HepG2 (cell line): ENCODE results near the gene PTEN. TPM values are rescaled to one million over a fixed set of nuclear protein-coding genes. Genes with fewer than 3 reads are reported as not detected.

ENCODE experiments used
- ATAC-seq: fragments of 200-7000 bp; cut with Tn5 transposase; 3 replicates; pipeline ENCODE4 v1.9.1; 2020; ENCODE audit warnings: mild to moderate bottlenecking, moderate library complexity
- BruUV-seq: library from RNA; stranded (reverse); fragments of 400-500 nt; replicated peaks from 2 replicates; lab custom pipeline; 2021; lab: Mats Ljungman, UMichigan
- CTCF ChIA-PET: fragments of 300-600 bp; formaldehyde crosslinking; extraction: SDS; loops from one replicate; lab custom pipeline; 2021; ENCODE audit warnings: low total read pairs, inconsistent platforms, low intra/inter-chr PET ratio; lab: Yijun Ruan, JAX
- POLR2A ChIA-PET: fragments of 350-600 bp; sonication (Branson Sonifier 250); formaldehyde crosslinking; loops from one replicate; lab custom pipeline; 2020; ENCODE audit warnings: antibody characterized with exemption, inconsistent platforms; lab: Yijun Ruan, JAX
- DNase-seq: peaks from one replicate; pipeline ENCODE4 v3.0.0-alpha.2; 2015; ENCODE audit warnings: low spot score
- FAIRE-seq: peaks from 3 replicates; lab custom pipeline; 2011; peaks lifted over from hg19 to GRCh38; lab: Jason Lieb, UNC
- H2AFZ ChIP-seq: one replicate; pipeline ENCODE4 v1.6.1; 2011; ENCODE audit warnings: low read length, inconsistent platforms
- H3K27ac ChIP-seq: fragments of 300-600 bp; 3 replicates; pipeline ENCODE4 v1.8.0; 2011; ENCODE audit warnings: mixed run types, mild to moderate bottlenecking, mixed read lengths, low read length, inconsistent platforms; ENCODE audit not compliant: insufficient read depth; ENCODE audit errors: extremely low read length
- H3K27me3 ChIP-seq, 2 experiments: fragments of 200-600 bp in 1 of 2; 2 replicates in 1 of 2; 3 replicates in 1 of 2; pipeline versions ENCODE4 v1.6.0 to v1.8.0; 2011; ENCODE audit warnings: low read length in 2 of 2, mild to moderate bottlenecking in 2 of 2, moderate library complexity in 2 of 2, inconsistent platforms in 1 of 2; ENCODE audit not compliant: insufficient read depth in 2 of 2, control insufficient read depth in 1 of 2
- H3K36me3 ChIP-seq, 2 experiments: fragments of 200-600 bp in 1 of 2; replicated peaks in 1 of 2; 2 replicates in 1 of 2; 3 replicates in 1 of 2; pipeline versions ENCODE4 v1.5.1 to v1.8.0; 2011; ENCODE audit warnings: low read length in 2 of 2, inconsistent platforms in 1 of 2; ENCODE audit not compliant: insufficient read depth in 2 of 2, control insufficient read depth in 1 of 2
- H3K4me1 ChIP-seq: 2 replicates; pipeline ENCODE4 v1.5.1; 2012; ENCODE audit warnings: low read length, inconsistent platforms; ENCODE audit not compliant: insufficient read depth
- H3K4me2 ChIP-seq: 2 replicates; pipeline ENCODE4 v1.6.0; 2011; ENCODE audit warnings: low read depth, low read length, inconsistent platforms
- H3K4me3 ChIP-seq, 3 experiments: fragments of 200-600 bp in 1 of 3; sonication (generic), shearing (Covaris generic) in 1 of 3; replicated peaks in 1 of 3; 2 replicates each; pipeline ENCODE4 v1.5.1; 2011 to 2016; ENCODE audit warnings: low read length in 3 of 3, inconsistent platforms in 2 of 3, low read depth in 2 of 3, mild to moderate bottlenecking in 2 of 3, control low read depth in 1 of 3, mixed read lengths in 1 of 3; ENCODE audit not compliant: insufficient read depth in 1 of 3
- H3K79me2 ChIP-seq: one replicate; pipeline ENCODE4 v1.6.1; 2011; ENCODE audit warnings: low read length, inconsistent platforms; ENCODE audit not compliant: insufficient read depth
- H3K9ac ChIP-seq: 2 replicates; pipeline ENCODE4 v1.6.0; 2011; ENCODE audit warnings: mild to moderate bottlenecking, low read depth, low read length, inconsistent platforms; ENCODE audit not compliant: insufficient read depth
- H3K9me3 ChIP-seq: 2 replicates; pipeline ENCODE4 v1.5.1; 2012; ENCODE audit warnings: mild to moderate bottlenecking, low read length
- H4K20me1 ChIP-seq: 2 replicates; pipeline ENCODE4 v1.6.0; 2011; ENCODE audit warnings: inconsistent platforms, mild to moderate bottlenecking, low read length, moderate library complexity; ENCODE audit not compliant: insufficient read depth
- HOXA3 ChIP-seq: sonication (generic); formaldehyde crosslinking; IDR thresholded peaks from 2 replicates; pipeline ENCODE4 v1.5.0; 2020; ENCODE audit warnings: missing genetic modification reagents
- MBD4 ChIP-seq: IDR thresholded peaks from 2 replicates; pipeline ENCODE4 v1.6.1; 2012; ENCODE audit warnings: low read length, inconsistent platforms, borderline replicate concordance
- MTF1 ChIP-seq: sonication (generic); formaldehyde crosslinking; IDR thresholded peaks from 2 replicates; pipeline ENCODE4 v1.5.0; 2020; ENCODE audit warnings: missing genetic modification reagents
- NFIC ChIP-seq: IDR thresholded peaks from 2 replicates; pipeline ENCODE4 v1.6.1; 2012; ENCODE audit warnings: mild to moderate bottlenecking, low read length, inconsistent platforms
- PRDM15 ChIP-seq: sonication (generic); formaldehyde crosslinking; IDR thresholded peaks from 2 replicates; pipeline ENCODE4 v1.4.0; 2020; ENCODE audit warnings: missing genetic modification reagents
- SCMH1 ChIP-seq: sonication (generic); formaldehyde crosslinking; IDR thresholded peaks from 2 replicates; pipeline ENCODE4 v1.9.0; 2021; ENCODE audit warnings: missing genetic modification reagents, mild to moderate bottlenecking, borderline replicate concordance
- ZBED4 ChIP-seq: sonication (generic); formaldehyde crosslinking; IDR thresholded peaks from 2 replicates; pipeline ENCODE4 v1.4.0; 2020; ENCODE audit warnings: missing genetic modification reagents, borderline replicate concordance
- ZBTB8A ChIP-seq: sonication (generic); formaldehyde crosslinking; IDR thresholded peaks from 2 replicates; pipeline ENCODE4 v1.4.0; 2020; ENCODE audit warnings: mild to moderate bottlenecking, low read depth, missing genetic modification reagents, borderline replicate concordance
- ZNF232 ChIP-seq: sonication (generic); formaldehyde crosslinking; IDR thresholded peaks from 2 replicates; pipeline ENCODE4 v1.4.0; 2020; ENCODE audit warnings: missing genetic modification reagents, borderline replicate concordance
- ZNF292 ChIP-seq: sonication (generic); formaldehyde crosslinking; IDR thresholded peaks from 2 replicates; pipeline ENCODE4 v1.8.1; 2022; ENCODE audit warnings: mild to moderate bottlenecking, low read depth, missing genetic modification reagents, borderline replicate concordance
- ZNF468 ChIP-seq: sonication (generic); formaldehyde crosslinking; IDR thresholded peaks from 2 replicates; pipeline ENCODE4 v1.8.0; 2022; ENCODE audit warnings: mild to moderate bottlenecking, moderate library complexity, missing genetic modification reagents
- ZNF703 ChIP-seq: sonication (generic); formaldehyde crosslinking; IDR thresholded peaks from 2 replicates; pipeline ENCODE4 v1.5.1; 2020; ENCODE audit warnings: missing genetic modification reagents, mild to moderate bottlenecking, moderate library complexity, borderline replicate concordance
- WGBS: methylation state at CpG from one replicate; pipeline ENCODE4 v1.1.6; 2017; ENCODE audit warnings: low lambda C conversion rate; 5-methylcytosine and 5-hydroxymethylcytosine counted together
- in situ Hi-C: cut with HindIII; loops from 2 replicates; pipeline ENCODE4 v1.10.0; 2017; ENCODE audit warnings: low pct_unique_long_range_greater_than_20kb; ENCODE audit not compliant: extremely low pct_ligation_motif_present
- intact Hi-C: fragments of 100-400 bp; cut with micrococcal nuclease; formaldehyde crosslinking; loops from one replicate; pipeline ENCODE4 v1.10.0; 2022; ENCODE audit not compliant: unreplicated experiment
- polyA plus RNA-seq, 8 experiments: library from polyadenylated mRNA; depleted of rRNA in 3 of 8; stranded (reverse) in 7 of 8; unstranded in 1 of 8; fragments of >200 nt; fragmentation: Illumina TruSeq in 4 of 8; extraction: Trizol in 4 of 8; gene quantifications; 2 replicates each; pipeline versions ENCODE4 v1.2.1 to v1.2.3, GENCODE V29; 2011 to 2016; ENCODE audit warnings: low read depth in 4 of 8, missing spikeins in 1 of 8, mixed read lengths in 1 of 8; ENCODE audit not compliant: insufficient read depth in 1 of 8
- total RNA-seq, 5 experiments: library from RNA; depleted of rRNA; stranded (reverse); fragments of >200 nt; fragmentation: Illumina TruSeq; extraction: Trizol; gene quantifications; 2 replicates each; pipeline ENCODE4 v1.2.3, GENCODE V29; 2016; ENCODE audit warnings: low read depth in 1 of 5
- TF ChIP-seq, protein P1 (sequence below): sonication (generic); formaldehyde crosslinking; conservative IDR thresholded peaks from 2 replicates; pipeline ENCODE4 v1.4.0; 2020; ENCODE audit warnings: mild to moderate bottlenecking, missing genetic modification reagents, moderate library complexity

PTEN gene
- total and polyA plus RNA-seq, 2 of the 13 experiments (the other 11 are each of a cell fraction or from before 2014, with no cell fraction given): 30.3 to 61.3 TPM

DNA sequence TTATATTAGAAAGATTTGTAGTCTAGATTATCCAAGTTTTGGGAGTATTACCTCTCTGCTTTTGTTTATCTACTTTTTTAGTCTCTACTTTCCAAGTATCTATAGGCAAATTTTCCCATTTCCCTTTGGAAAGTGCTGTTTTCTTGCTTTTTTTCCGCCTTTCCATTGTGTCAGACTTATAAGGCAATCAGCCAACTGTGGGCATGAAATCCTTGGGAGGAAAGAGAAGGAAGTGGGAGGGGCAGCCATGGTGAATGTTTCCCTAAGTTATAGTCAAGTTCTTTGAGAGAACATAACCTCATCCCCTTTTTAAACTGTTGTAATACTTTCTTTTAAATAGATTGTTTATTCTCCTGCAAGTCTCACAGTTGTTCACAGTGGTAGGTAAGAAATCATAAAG lies 52.6 kb downstream of the PTEN start:
- no peak overlapping the region for H3K4me2 ChIP-seq
- CTCF ChIA-PET: no interaction called here
- peaks cover 61% of the 10 kb centered on the region for H3K79me2 ChIP-seq
- H2AFZ ChIP-seq: no peak overlapping the region
- H3K27ac ChIP-seq: no peak overlapping the region
- TF ChIP-seq ZNF703 (CRISPR knock-in tag): no peak
- TF ChIP-seq ZNF292: no peak
- no peak for TF ChIP-seq MTF1 (CRISPR knock-in tag)
- TF ChIP-seq HOXA3 (CRISPR knock-in tag): no peak
- TF ChIP-seq SCMH1: no peak
- TF ChIP-seq ZNF232 (CRISPR knock-in tag): no peak
- no peak for TF ChIP-seq ZBED4 (CRISPR knock-in tag)
- no peak for TF ChIP-seq NFIC
- TF ChIP-seq MBD4: no peak
- no peak for TF ChIP-seq PRDM15 (CRISPR knock-in tag)
- TF ChIP-seq ZBTB8A (CRISPR knock-in tag): no peak
- TF ChIP-seq ZNF468 (CRISPR knock-in tag): no peak
- TF ChIP-seq, protein P1, sequence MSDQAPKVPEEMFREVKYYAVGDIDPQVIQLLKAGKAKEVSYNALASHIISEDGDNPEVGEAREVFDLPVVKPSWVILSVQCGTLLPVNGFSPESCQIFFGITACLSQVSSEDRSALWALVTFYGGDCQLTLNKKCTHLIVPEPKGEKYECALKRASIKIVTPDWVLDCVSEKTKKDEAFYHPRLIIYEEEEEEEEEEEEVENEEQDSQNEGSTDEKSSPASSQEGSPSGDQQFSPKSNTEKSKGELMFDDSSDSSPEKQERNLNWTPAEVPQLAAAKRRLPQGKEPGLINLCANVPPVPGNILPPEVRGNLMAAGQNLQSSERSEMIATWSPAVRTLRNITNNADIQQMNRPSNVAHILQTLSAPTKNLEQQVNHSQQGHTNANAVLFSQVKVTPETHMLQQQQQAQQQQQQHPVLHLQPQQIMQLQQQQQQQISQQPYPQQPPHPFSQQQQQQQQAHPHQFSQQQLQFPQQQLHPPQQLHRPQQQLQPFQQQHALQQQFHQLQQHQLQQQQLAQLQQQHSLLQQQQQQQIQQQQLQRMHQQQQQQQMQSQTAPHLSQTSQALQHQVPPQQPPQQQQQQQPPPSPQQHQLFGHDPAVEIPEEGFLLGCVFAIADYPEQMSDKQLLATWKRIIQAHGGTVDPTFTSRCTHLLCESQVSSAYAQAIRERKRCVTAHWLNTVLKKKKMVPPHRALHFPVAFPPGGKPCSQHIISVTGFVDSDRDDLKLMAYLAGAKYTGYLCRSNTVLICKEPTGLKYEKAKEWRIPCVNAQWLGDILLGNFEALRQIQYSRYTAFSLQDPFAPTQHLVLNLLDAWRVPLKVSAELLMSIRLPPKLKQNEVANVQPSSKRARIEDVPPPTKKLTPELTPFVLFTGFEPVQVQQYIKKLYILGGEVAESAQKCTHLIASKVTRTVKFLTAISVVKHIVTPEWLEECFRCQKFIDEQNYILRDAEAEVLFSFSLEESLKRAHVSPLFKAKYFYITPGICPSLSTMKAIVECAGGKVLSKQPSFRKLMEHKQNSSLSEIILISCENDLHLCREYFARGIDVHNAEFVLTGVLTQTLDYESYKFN (CRISPR knock-in tag): no peak
- POLR2A ChIA-PET: no interaction called here
- DNase-seq (no peak), FAIRE-seq (no peak), ATAC-seq (no peak)
- H4K20me1 ChIP-seq: no peaks in the 10 kb centered on the region
- in situ Hi-C loops: no loop called here
- WGBS: 100% methylated on average over 1 of the region's 1 CpG
- H3K9me3 ChIP-seq: peaks cover 13% of the 10 kb centered on the region
- H3K27me3 ChIP-seq: no peaks in the 10 kb centered on the region
- H3K4me1 ChIP-seq: peaks cover 6% of the 10 kb centered on the region; the same call in 1 of the 2 replicates
- H3K36me3 ChIP-seq: peaks cover 1 to 11% of the 10 kb centered on the region in 2 experiments; a peak in 2 of 5 replicates
- no TSS peak for BruUV-seq
- H3K9ac ChIP-seq: no peak overlapping the region
- H3K4me3 ChIP-seq: no peak overlapping the region
- intact Hi-C loops: no loop called here
